ENCODE measurements around the gene NFATC2. TPM values are rescaled to one million over a fixed set of nuclear protein-coding genes. Genes with fewer than 3 reads are reported as not detected.

The NFATC2 gene
- total and polyA plus RNA-seq, 2 of the 8 experiments (the other 6 are each of a cell fraction or from before 2014, with no cell fraction given): 0.27 to 0.91 TPM

GRCh38 chr20:51377132-51377531 lies 165.4 kb downstream of the NFATC2 start:
- H3K79me2 ChIP-seq (ENCODE audit: control insufficient read depth in 1 of 2, insufficient read depth in 2 of 2, low read length in 2 of 2): no peaks in the 10 kb centered on the region
- FAIRE-seq (no peak), DNase-seq (ENCODE audit: low read depth in 1 of 2, low spot score in 2 of 2) (no peak)
- H3K23ac ChIP-seq (ENCODE audit: insufficient read length): no peak overlapping the region
- no peak overlapping the region for H4K5ac ChIP-seq (ENCODE audit: insufficient read length, low read depth, low read length)
- H2BK12ac ChIP-seq (ENCODE audit: low read depth, low read length): no peak overlapping the region
- H2BK15ac ChIP-seq (ENCODE audit: low read length): no peak overlapping the region
- no peak overlapping the region for H3K27ac ChIP-seq (ENCODE audit: low read depth, low read length)
- H3K9ac ChIP-seq (replicated peaks in 1 of 4; ENCODE audit: extremely low read depth in 1 of 4, low read depth in 3 of 4, low read length in 3 of 4): no peak overlapping the region
- no peak overlapping the region for H2AFZ ChIP-seq (ENCODE audit: low read length)
- 89% methylated on average over 8 of the region's 8 CpGs; no CpG with 5 or more reads in 1 of the 2 experiments for WGBS, 2 experiments (ENCODE audit: extremely low coverage in 1 of 2, insufficient coverage in 1 of 2, insufficient read length in 1 of 2, insufficient replicate concordance in 2 of 2, low coverage in 1 of 2, low lambda C conversion rate in 2 of 2, missing lambda C conversion rate in 1 of 2)
- POLR2A ChIA-PET (ENCODE audit: partially characterized antibody): no interaction called here
- no peak overlapping the region for H2AK5ac ChIP-seq (ENCODE audit: low read depth, low read length)
- CTCF ChIA-PET (ENCODE audit: partially characterized antibody): interaction anchor here (0.9 to 2.8 kb wide), 3 partner anchors 9 to 245 kb away, joined by 3 to 7 read pairs (median 4); no protein-coding TSS in a partner anchor
- no peak overlapping the region for H2BK120ac ChIP-seq (replicated peaks; ENCODE audit: low read depth, low read length)
- no peak overlapping the region for H3K14ac ChIP-seq (ENCODE audit: insufficient read length)
- no peak overlapping the region for H2BK20ac ChIP-seq (ENCODE audit: low read length)
- H3K79me1 ChIP-seq (ENCODE audit: low read depth, low read length): no peaks in the 10 kb centered on the region
- H3K4me1 ChIP-seq (replicated peaks in 1 of 4; ENCODE audit: control insufficient read depth in 3 of 4, insufficient read depth in 4 of 4, low read length in 3 of 4): peaks cover 0 to under 1% (median 0%) of the 10 kb centered on the region in 4 experiments; a peak in 1 of 7 replicates
- H3K4me3 ChIP-seq (ENCODE audit: extremely low read depth in 1 of 4, insufficient read depth in 2 of 4, low read depth in 3 of 4, low read length in 4 of 4): no peak overlapping the region
- no peak overlapping the region for H4K91ac ChIP-seq (replicated peaks; ENCODE audit: insufficient read length, low read length)
- no peak overlapping the region for H3K56ac ChIP-seq (replicated peaks; ENCODE audit: insufficient read length, low read depth, low read length)
- no peak overlapping the region for H3K18ac ChIP-seq (ENCODE audit: extremely low read depth, low read length)
- no peak overlapping the region for H3K4me2 ChIP-seq (ENCODE audit: insufficient read depth in 1 of 2, low read depth in 2 of 2, low read length in 2 of 2)
- no peaks in the 10 kb centered on the region for H4K20me1 ChIP-seq (replicated peaks in 1 of 2; ENCODE audit: control insufficient read depth in 1 of 2, insufficient read depth in 2 of 2, low read length in 2 of 2)
- no peaks in the 10 kb centered on the region for H3K9me3 ChIP-seq (ENCODE audit: insufficient read depth in 2 of 2, low read depth in 1 of 2, low read length in 1 of 2)
- H3K23me2 ChIP-seq (ENCODE audit: low read depth, low read length): no peaks in the 10 kb centered on the region
- H3K4ac ChIP-seq (replicated peaks; ENCODE audit: insufficient read length, low read depth, low read length): no peak overlapping the region
- H3K36me3 ChIP-seq (ENCODE audit: control insufficient read depth in 2 of 4, insufficient read depth in 4 of 4, low read length in 3 of 4): no peaks in the 10 kb centered on the region
- no peak overlapping the region for H2BK5ac ChIP-seq (ENCODE audit: low read depth, low read length)
- H3K27me3 ChIP-seq (replicated peaks in 1 of 4; ENCODE audit: control insufficient read depth in 3 of 4, extremely low read depth in 1 of 4, insufficient read depth in 3 of 4, low read length in 3 of 4): no peaks in the 10 kb centered on the region
- H4K8ac ChIP-seq (ENCODE audit: extremely low read depth, insufficient read depth, low read length): no peak overlapping the region
- TF ChIP-seq SIX5 (IDR thresholded peaks at IDR 0.05; ENCODE audit: low read depth, low read length) (no peak), SIRT6 (IDR thresholded peaks at IDR 0.05; ENCODE audit: low read length) (no peak), MAX (IDR thresholded peaks at IDR 0.05) (no peak), GABPA (IDR thresholded peaks at IDR 0.05; ENCODE audit: borderline replicate concordance, insufficient read depth, low read length) (no peak), JUN (IDR thresholded peaks at IDR 0.05; ENCODE audit: low read depth, low read length) (no peak), MAFK (IDR thresholded peaks at IDR 0.05; ENCODE audit: low read depth, low read length) (no peak), ZNF274 (IDR thresholded peaks at IDR 0.05; ENCODE audit: borderline replicate concordance, extremely low read depth, low read length) (no peak), KDM4A (IDR thresholded peaks at IDR 0.05; ENCODE audit: low read depth, low read length, severe bottlenecking) (no peak), EP300 (IDR thresholded peaks at IDR 0.05; ENCODE audit: borderline replicate concordance in 1 of 2, low read depth in 2 of 2, low read length in 2 of 2) (no peak), NRF1 (IDR thresholded peaks at IDR 0.05; ENCODE audit: low read depth, low read length) (no peak), CEBPB (IDR thresholded peaks at IDR 0.05; ENCODE audit: low read depth, low read length) (no peak), E2F6 (IDR thresholded peaks at IDR 0.05) (no peak), ASH2L (IDR thresholded peaks at IDR 0.05; ENCODE audit: low read length) (no peak), ATF3 (IDR thresholded peaks at IDR 0.05; ENCODE audit: insufficient read depth, low read depth, low read length) (no peak)
